Smooth muscle cell (in vitro differentiated cells): ENCODE measurements around the gene UST. TPM values are rescaled to one million over a fixed set of nuclear protein-coding genes. Genes with fewer than 3 reads are reported as not detected.
A peak's percentile ranks its signal among the peaks of the same experiment; 100 is the strongest.
"Not testable (repeated sequence)": the region's sequence is repeated elsewhere in the genome, so short reads cannot be mapped to it uniquely, and the experiment has no call there.

Experiments
- DNase-seq: peaks from one replicate; lab custom pipeline; 2025; ENCODE audit not compliant: unreplicated experiment; lab: John Stamatoyannopoulos, UW
- H2AFZ ChIP-seq: fragments of 200-600 bp; sonication (generic); 2 replicates; pipeline ENCODE4 v1.6.0; 2016; ENCODE audit warnings: antibody characterized with exemption, low read depth, mild to moderate bottlenecking
- H3F3A ChIP-seq: fragments of 200-600 bp; sonication (generic); 2 replicates; pipeline ENCODE4 v1.6.0; 2017; ENCODE audit warnings: antibody characterized with exemption, low read depth
- H3K27ac ChIP-seq: fragments of 200-600 bp; sonication (generic); 2 replicates; pipeline ENCODE4 v1.5.1; 2016; ENCODE audit warnings: low read depth, mild to moderate bottlenecking
- H3K27me3 ChIP-seq: fragments of 200-600 bp; sonication (generic); 2 replicates; pipeline ENCODE4 v1.6.1; 2016; ENCODE audit warnings: low read depth, mild to moderate bottlenecking
- H3K36me3 ChIP-seq: fragments of 200-600 bp; sonication (generic); 2 replicates; pipeline ENCODE4 v1.5.1; 2016; ENCODE audit warnings: low read depth
- H3K4me1 ChIP-seq: fragments of 200-600 bp; sonication (generic); 2 replicates; pipeline ENCODE4 v1.5.1; 2016; ENCODE audit warnings: low read depth
- H3K4me2 ChIP-seq: fragments of 200-600 bp; sonication (generic); 2 replicates; pipeline ENCODE4 v1.6.0; 2016; ENCODE audit warnings: mild to moderate bottlenecking
- H3K4me3 ChIP-seq: fragments of 200-600 bp; sonication (generic); 2 replicates; pipeline ENCODE4 v1.5.1; 2016; ENCODE audit warnings: mild to moderate bottlenecking
- H3K79me2 ChIP-seq: fragments of 200-600 bp; sonication (generic); 2 replicates; pipeline ENCODE4 v1.6.0; 2016; ENCODE audit warnings: low read depth, mild to moderate bottlenecking
- H3K9ac ChIP-seq: fragments of 200-600 bp; sonication (generic); 2 replicates; pipeline ENCODE4 v1.6.0; 2016; ENCODE audit warnings: low read depth
- H3K9me3 ChIP-seq: fragments of 200-600 bp; sonication (generic); replicated peaks from 2 replicates; pipeline ENCODE4 v1.5.1; 2016; ENCODE audit warnings: low read depth
- H4K20me1 ChIP-seq: fragments of 200-600 bp; sonication (generic); 2 replicates; pipeline ENCODE4 v1.6.0; 2016; ENCODE audit warnings: low read depth
- WGBS: methylation state at CpG from one replicate; pipeline ENCODE4 v1.1.7; 2016; ENCODE audit warnings: low lambda C conversion rate; 5-methylcytosine and 5-hydroxymethylcytosine counted together
- polyA plus RNA-seq: library from polyadenylated mRNA; unstranded; fragments of >200 nt; fragmentation: Nextera tagmentation; extraction: Ambion mirVana; gene quantifications from 2 replicates; pipeline ENCODE4 v1.2.1, GENCODE V29; 2016
- total RNA-seq: library from RNA; depleted of rRNA; stranded (reverse); fragments of >200 nt; gene quantifications from 2 replicates; pipeline ENCODE4 v1.2.3, GENCODE V29; 2014
- TF ChIP-seq, protein P1 (sequence below): fragments of 200-600 bp; sonication (generic); IDR thresholded peaks from 2 replicates; pipeline ENCODE4 v1.5.1; 2017; ENCODE audit warnings: borderline replicate concordance, mild to moderate bottlenecking, antibody characterized with exemption; ENCODE audit not compliant: insufficient read depth, poor library complexity, severe bottlenecking

The UST gene
- total and polyA plus RNA-seq, 2 experiments from 2014 or later = 16.1 to 19.5 TPM

DNA sequence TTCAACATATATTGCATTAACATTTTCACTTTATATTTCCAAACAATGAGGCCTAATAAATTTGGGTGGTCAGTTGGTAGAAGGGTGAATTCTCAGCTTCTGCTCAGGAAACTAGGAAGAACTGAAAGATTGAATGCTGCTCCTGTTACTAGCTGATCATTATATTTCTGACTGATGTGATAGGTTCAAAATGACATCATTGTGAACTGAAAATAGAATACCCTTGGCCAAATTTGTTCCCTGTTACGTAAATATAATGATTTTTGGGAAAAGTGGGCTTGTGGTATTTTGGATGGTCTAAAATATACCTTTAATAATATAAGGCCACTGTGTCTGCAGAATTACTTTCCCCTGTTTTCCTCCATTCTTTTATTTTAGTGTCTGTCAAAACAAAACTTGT is 2.8 kb downstream of the UST start:
- Histone ChIP-seq H3K36me3 (no peaks in the 10 kb centered on the region), H3K79me2 (peaks cover 70% of the 10 kb centered on the region), H3K27me3 (no peaks in the 10 kb centered on the region), H3F3A (peaks cover 4% of the 10 kb centered on the region), H3K9me3 (no peaks in the 10 kb centered on the region), H3K4me1 (peaks cover 14% of the 10 kb centered on the region), H3K4me2 (no peak overlapping the region), H3K27ac (no peak overlapping the region), H3K9ac (no peak overlapping the region), H3K4me3 (no peak overlapping the region), H2AFZ (no peak overlapping the region), H4K20me1 (peaks cover 43% of the 10 kb centered on the region)
- no peak for DNase-seq
- TF ChIP-seq, protein P1, sequence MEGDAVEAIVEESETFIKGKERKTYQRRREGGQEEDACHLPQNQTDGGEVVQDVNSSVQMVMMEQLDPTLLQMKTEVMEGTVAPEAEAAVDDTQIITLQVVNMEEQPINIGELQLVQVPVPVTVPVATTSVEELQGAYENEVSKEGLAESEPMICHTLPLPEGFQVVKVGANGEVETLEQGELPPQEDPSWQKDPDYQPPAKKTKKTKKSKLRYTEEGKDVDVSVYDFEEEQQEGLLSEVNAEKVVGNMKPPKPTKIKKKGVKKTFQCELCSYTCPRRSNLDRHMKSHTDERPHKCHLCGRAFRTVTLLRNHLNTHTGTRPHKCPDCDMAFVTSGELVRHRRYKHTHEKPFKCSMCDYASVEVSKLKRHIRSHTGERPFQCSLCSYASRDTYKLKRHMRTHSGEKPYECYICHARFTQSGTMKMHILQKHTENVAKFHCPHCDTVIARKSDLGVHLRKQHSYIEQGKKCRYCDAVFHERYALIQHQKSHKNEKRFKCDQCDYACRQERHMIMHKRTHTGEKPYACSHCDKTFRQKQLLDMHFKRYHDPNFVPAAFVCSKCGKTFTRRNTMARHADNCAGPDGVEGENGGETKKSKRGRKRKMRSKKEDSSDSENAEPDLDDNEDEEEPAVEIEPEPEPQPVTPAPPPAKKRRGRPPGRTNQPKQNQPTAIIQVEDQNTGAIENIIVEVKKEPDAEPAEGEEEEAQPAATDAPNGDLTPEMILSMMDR = no peak
- 94% methylated on average over 1 of the region's 1 CpG for WGBS

GRCh38 chr6:148750838-148751792 is 4.3 kb downstream of the UST start:
- Histone ChIP-seq H3K36me3 (no peaks in the 10 kb centered on the region), H3K4me2 (no peak overlapping the region), H3K9me3 (no peaks in the 10 kb centered on the region), H3K27ac (no peak overlapping the region), H4K20me1 (peaks cover 43% of the 10 kb centered on the region), H3K9ac (no peak overlapping the region), H3K4me3 (no peak overlapping the region), H3K4me1 (peaks cover 9% of the 10 kb centered on the region), H3K27me3 (no peaks in the 10 kb centered on the region), H3K79me2 (peaks cover 81% of the 10 kb centered on the region), H2AFZ (no peak overlapping the region), H3F3A (peaks cover 4% of the 10 kb centered on the region)
- TF ChIP-seq, protein P1 = no peak
- 87% methylated on average over 13 of the region's 13 CpGs for WGBS
- DNase-seq = no peak

GRCh38 chr6:148751793-148752170 is 5.0 kb downstream of the UST start:
- H3K36me3 ChIP-seq = no peaks in the 10 kb centered on the region
- 58% methylated on average over 2 of the region's 2 CpGs for WGBS
- no peak overlapping the region for H3K4me3 ChIP-seq
- H4K20me1 ChIP-seq = peaks cover 48% of the 10 kb centered on the region
- no peak overlapping the region for H3K9ac ChIP-seq
- H3K27ac ChIP-seq = no peak overlapping the region
- H3K9me3 ChIP-seq = no peaks in the 10 kb centered on the region
- peak overlapping the region; percentile 46 for H3K4me2 ChIP-seq
- TF ChIP-seq, protein P1 = no peak
- peaks cover 7% of the 10 kb centered on the region for H3K4me1 ChIP-seq
- no peak for DNase-seq
- no peaks in the 10 kb centered on the region for H3K27me3 ChIP-seq
- H3F3A ChIP-seq = peaks cover 4% of the 10 kb centered on the region
- no peak overlapping the region for H2AFZ ChIP-seq
- peaks cover 87% of the 10 kb centered on the region for H3K79me2 ChIP-seq

- H2AFZ ChIP-seq, H3K27me3 ChIP-seq, H3F3A ChIP-seq, H3K4me2 ChIP-seq, H3K9me3 ChIP-seq, H3K4me1 ChIP-seq, H3K27ac ChIP-seq, H3K4me3 ChIP-seq, H3K36me3 ChIP-seq, H3K9ac ChIP-seq, DNase-seq: not testable (repeated sequence)
- 96% methylated on average over 1 of the region's 1 CpG for WGBS
- Histone ChIP-seq H4K20me1 (peaks cover 35% of the 10 kb centered on the region), H3K79me2 (peaks cover 90% of the 10 kb centered on the region)
These were observed 8.5 kb downstream of the UST start for GRCh38 chr6:148755379-148755778.
